ENCODE measurements around the gene GRB10. TPM values are rescaled to one million over a fixed set of nuclear protein-coding genes. Genes with fewer than 3 reads are reported as not detected.

Gene GRB10
- polyA plus RNA-seq, 3 donors, result 1.3 to 3.1 (median 1.5) TPM

DNA sequence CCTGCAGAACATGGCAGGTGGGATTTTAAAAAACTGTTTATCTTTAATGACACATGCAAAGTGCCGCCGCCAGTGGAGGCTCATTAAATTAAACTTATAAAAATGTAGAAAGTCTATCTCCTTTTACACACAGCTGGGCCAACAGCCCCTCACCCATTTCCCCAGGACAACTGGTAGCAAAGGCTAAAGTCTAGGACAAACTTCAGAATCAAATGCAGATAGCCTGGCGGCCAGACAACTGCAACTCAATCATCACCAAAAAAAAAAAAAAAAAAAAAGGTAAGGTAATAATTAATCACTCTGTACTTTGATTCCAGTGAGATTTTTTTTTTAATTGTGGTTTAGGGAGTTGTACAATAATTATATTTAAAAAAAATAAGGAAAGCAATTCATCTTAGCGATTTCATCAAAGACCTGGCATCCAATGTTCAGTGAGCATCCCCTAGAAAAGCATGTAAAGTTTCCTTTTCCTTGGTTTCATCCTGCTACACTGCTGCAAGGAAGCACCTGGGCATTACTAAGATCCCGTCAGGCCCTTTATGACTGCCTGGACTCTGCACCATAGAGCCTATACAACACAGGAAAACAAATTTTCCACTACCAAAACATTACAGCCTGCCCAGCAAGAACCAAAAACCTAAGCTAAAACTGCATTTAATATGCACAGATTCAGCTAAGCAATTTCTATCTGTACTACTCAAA, 98.5 kb downstream of the GRB10 start:
- no peaks in the 10 kb centered on the region for H3K27me3 Mint-ChIP-seq (ENCODE audit: low read depth in 3 of 3)
- 33% methylated on average over 1 of the region's 5 CpGs for WGBS (ENCODE audit: insufficient coverage)
- H3K4me3 ChIP-seq (replicated peaks in 1 of 3; ENCODE audit: low read depth in 2 of 3, low read length in 3 of 3), result no peak overlapping the region
- intact Hi-C loops (cut with micrococcal nuclease), result no loop called here
- H3K9me3 Mint-ChIP-seq, result no peaks in the 10 kb centered on the region
- no peaks in the 10 kb centered on the region for H3K36me3 ChIP-seq (replicated peaks in 1 of 2; ENCODE audit: control insufficient read depth in 1 of 2, insufficient read depth in 2 of 2, low read length in 2 of 2)
- H2AFZ ChIP-seq (ENCODE audit: insufficient read depth, low read depth, low read length, poor library complexity, severe bottlenecking), result no peak overlapping the region
- peak overlapping the region in 1 of 7 donors; percentile 33 for H3K27ac Mint-ChIP-seq
- H3K36me3 Mint-ChIP-seq, result peaks cover 4% of the 10 kb centered on the region in 2 donors
- H3K9ac ChIP-seq (ENCODE audit: insufficient read depth, low read length, poor library complexity, severe bottlenecking), result no peak overlapping the region
- no peak overlapping the region for H3K4me3 Mint-ChIP-seq
- peaks cover 6 to 12% of the 10 kb centered on the region in 2 donors for H3K4me1 ChIP-seq (ENCODE audit: control insufficient read depth in 1 of 2, insufficient read depth in 2 of 2, low read length in 2 of 2)
- no peaks in the 10 kb centered on the region for H3K9me3 ChIP-seq (replicated peaks in 1 of 2; ENCODE audit: control insufficient read depth in 1 of 2, insufficient read depth in 1 of 2, low read length in 2 of 2)
- H3K27ac ChIP-seq (ENCODE audit: low read depth in 1 of 2, low read length in 2 of 2), result no peak overlapping the region
- no peak overlapping the region for H3K4me2 ChIP-seq (replicated peaks; ENCODE audit: extremely low read depth, low read length, poor library complexity, severe bottlenecking)
- no peaks in the 10 kb centered on the region for H3K79me2 ChIP-seq (ENCODE audit: insufficient read depth, low read length)
- H4K20me1 ChIP-seq (ENCODE audit: insufficient read depth, low read length), result no peaks in the 10 kb centered on the region
- peaks cover 23% of the 10 kb centered on the region for H3K4me1 Mint-ChIP-seq
- H3K27me3 ChIP-seq (ENCODE audit: control insufficient read depth in 2 of 2, insufficient read depth in 2 of 2, low read length in 2 of 2), result no peaks in the 10 kb centered on the region
- no peak for DNase-seq
- TF ChIP-seq, protein P1, sequence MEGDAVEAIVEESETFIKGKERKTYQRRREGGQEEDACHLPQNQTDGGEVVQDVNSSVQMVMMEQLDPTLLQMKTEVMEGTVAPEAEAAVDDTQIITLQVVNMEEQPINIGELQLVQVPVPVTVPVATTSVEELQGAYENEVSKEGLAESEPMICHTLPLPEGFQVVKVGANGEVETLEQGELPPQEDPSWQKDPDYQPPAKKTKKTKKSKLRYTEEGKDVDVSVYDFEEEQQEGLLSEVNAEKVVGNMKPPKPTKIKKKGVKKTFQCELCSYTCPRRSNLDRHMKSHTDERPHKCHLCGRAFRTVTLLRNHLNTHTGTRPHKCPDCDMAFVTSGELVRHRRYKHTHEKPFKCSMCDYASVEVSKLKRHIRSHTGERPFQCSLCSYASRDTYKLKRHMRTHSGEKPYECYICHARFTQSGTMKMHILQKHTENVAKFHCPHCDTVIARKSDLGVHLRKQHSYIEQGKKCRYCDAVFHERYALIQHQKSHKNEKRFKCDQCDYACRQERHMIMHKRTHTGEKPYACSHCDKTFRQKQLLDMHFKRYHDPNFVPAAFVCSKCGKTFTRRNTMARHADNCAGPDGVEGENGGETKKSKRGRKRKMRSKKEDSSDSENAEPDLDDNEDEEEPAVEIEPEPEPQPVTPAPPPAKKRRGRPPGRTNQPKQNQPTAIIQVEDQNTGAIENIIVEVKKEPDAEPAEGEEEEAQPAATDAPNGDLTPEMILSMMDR (IDR thresholded peaks at IDR 0.05), result no peak

DNA sequence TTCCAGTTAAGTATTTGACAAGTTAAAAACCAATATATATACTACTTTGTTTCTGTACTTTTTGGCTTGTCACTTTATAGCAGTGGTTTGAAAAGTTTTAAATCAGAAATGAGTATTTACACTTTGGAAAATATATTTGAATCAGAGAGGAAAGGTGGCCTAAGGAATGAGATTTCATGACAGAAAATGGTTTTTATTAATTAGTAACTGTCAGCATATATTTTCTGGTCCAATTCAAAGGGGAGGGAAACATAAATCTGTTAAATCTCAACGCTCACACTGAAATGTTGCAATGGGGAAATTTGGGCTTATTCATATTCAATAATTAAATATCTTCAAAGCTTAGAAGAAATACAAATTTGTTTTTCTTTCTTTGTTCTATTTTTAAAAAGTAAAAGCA, 100.1 kb downstream of the GRB10 start:
- no peaks in the 10 kb centered on the region for H3K27me3 Mint-ChIP-seq (ENCODE audit: low read depth in 3 of 3)
- Histone ChIP-seq H3K4me3 (replicated peaks in 1 of 3; ENCODE audit: low read depth in 2 of 3, low read length in 3 of 3) (no peak overlapping the region), H3K9me3 (replicated peaks in 1 of 2; ENCODE audit: control insufficient read depth in 1 of 2, insufficient read depth in 1 of 2, low read length in 2 of 2) (no peaks in the 10 kb centered on the region), H3K79me2 (ENCODE audit: insufficient read depth, low read length) (no peaks in the 10 kb centered on the region), H3K4me2 (replicated peaks; ENCODE audit: extremely low read depth, low read length, poor library complexity, severe bottlenecking) (no peak overlapping the region), H3K9ac (ENCODE audit: insufficient read depth, low read length, poor library complexity, severe bottlenecking) (no peak overlapping the region), H3K36me3 (replicated peaks in 1 of 2; ENCODE audit: control insufficient read depth in 1 of 2, insufficient read depth in 2 of 2, low read length in 2 of 2) (no peaks in the 10 kb centered on the region), H3K27ac (ENCODE audit: low read depth in 1 of 2, low read length in 2 of 2) (no peak overlapping the region), H3K27me3 (ENCODE audit: control insufficient read depth in 2 of 2, insufficient read depth in 2 of 2, low read length in 2 of 2) (no peaks in the 10 kb centered on the region), H2AFZ (ENCODE audit: insufficient read depth, low read depth, low read length, poor library complexity, severe bottlenecking) (no peak overlapping the region), H3K4me1 (ENCODE audit: control insufficient read depth in 1 of 2, insufficient read depth in 2 of 2, low read length in 2 of 2) (peaks cover 6 to 12% of the 10 kb centered on the region in 2 donors), H4K20me1 (ENCODE audit: insufficient read depth, low read length) (no peaks in the 10 kb centered on the region)
- no CpG with 5 or more reads among the region's 1 CpG for WGBS (ENCODE audit: insufficient coverage)
- H3K4me1 Mint-ChIP-seq, result peaks cover 21% of the 10 kb centered on the region
- H3K9me3 Mint-ChIP-seq, result no peaks in the 10 kb centered on the region
- H3K4me3 Mint-ChIP-seq, result no peak overlapping the region
- H3K36me3 Mint-ChIP-seq, result peaks cover 4% of the 10 kb centered on the region in 2 donors
- TF ChIP-seq, protein P1 (IDR thresholded peaks at IDR 0.05), result no peak
- H3K27ac Mint-ChIP-seq, result no peak overlapping the region
- intact Hi-C loops (cut with micrococcal nuclease), result no loop called here
- DNase-seq, result no peak

Measured in CD14-positive monocyte (primary cell).